T-helper 1 cell treated with Interleukin-12 subunit alpha and Interleukin-12 subunit beta and Interleukin-4 antibody, amounts not matched to agents 30 ng/mL and 1 ng/mL, for 36 hours (primary cell): ENCODE measurements around the gene ASPHD1. TPM values are rescaled to one million over a fixed set of nuclear protein-coding genes. Genes with fewer than 3 reads are reported as not detected.
"Not testable (repeated sequence)": the region's sequence is repeated elsewhere in the genome, so short reads cannot be mapped to it uniquely, and the experiment has no call there.

Experiments
- intact Hi-C: fragments of 100-400 bp; cut with micrococcal nuclease; formaldehyde crosslinking; loops from one replicate; pipeline ENCODE4 v1.15.1; 2024
- total RNA-seq: library from RNA; stranded (reverse); gene quantifications from 2 replicates; pipeline ENCODE4 v1.2.3, GENCODE V29; 2022

The ASPHD1 gene
- total RNA-seq, 1 donor from 2014 or later = 0.17 TPM

DNA sequence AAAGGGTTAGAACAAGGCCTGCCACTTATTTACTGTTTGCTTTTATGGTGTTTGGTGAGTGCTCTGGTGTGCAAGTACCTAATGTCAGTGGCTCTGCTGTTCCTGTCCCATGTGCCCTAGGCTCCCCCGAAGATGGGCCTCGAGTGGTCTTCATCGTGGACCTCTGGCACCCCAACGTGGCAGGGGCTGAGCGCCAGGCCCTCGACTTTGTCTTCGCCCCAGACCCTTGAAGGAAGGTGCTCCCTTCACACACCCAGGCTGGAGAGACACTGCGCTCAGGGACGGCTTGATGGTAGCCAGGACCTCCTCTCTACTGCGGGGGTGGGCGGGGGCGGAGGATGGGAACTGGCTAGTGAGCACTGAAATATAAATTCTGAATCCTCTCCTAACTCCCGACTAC, 5.4 kb downstream of the ASPHD1 start:
- intact Hi-C loops = no loop called here

DNA sequence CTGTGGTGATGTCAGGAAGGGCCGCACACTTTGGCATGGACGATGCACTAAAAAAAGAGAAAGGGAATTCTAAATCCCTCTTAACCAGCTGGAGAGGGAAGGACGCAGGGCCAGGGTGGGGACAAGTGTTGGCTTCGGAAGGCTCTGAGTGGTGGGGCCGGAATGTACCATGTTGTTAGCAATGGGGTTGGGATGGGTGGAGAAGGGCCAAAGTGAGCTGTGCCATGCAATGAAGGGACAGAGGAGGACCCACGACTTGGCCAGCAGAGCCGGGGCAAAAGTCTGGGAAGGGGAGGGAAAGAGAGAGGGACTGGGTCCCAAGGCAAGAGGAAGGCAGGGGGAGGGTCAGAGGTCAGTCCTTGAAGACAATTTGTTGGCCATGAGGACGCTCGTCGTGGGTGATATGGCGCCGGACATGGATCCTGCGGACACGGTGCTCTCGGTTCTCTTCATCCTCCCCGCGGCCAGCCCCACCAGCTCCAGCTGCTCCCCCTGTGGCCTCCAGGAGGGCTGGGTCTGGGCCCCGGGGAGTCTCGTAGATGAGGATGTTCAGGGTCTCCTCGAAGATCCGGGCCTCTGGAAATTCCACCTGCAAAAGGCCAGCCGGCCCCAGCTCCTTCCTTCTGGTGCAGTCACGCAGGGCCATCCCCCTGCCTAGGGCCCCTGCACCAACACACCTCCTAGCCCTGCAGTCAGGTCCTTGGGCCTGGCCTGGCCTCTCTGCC, 6.4 kb downstream of the ASPHD1 start:
- intact Hi-C loops = no loop called here

DNA sequence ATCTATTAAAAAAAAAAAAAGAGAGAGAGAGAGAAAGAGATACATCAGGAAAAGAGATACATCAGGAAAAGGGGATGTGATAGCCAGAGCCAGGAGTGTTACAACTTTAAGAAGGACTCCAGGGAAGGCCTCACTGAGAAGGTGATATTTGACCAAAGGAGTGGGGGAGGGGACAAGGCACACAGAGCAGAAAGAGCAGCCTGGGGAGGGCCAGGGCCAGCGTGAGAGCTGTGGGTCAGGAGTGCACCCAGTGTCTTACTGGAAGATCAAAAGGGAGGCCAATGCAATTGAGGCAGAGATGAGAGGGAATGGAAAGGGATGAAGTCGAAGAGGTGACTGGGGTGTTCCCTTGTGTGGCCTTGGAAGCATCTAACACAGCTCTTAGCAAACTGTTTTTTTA, 7.7 kb downstream of the ASPHD1 start:
- intact Hi-C loops = no loop called here

DNA sequence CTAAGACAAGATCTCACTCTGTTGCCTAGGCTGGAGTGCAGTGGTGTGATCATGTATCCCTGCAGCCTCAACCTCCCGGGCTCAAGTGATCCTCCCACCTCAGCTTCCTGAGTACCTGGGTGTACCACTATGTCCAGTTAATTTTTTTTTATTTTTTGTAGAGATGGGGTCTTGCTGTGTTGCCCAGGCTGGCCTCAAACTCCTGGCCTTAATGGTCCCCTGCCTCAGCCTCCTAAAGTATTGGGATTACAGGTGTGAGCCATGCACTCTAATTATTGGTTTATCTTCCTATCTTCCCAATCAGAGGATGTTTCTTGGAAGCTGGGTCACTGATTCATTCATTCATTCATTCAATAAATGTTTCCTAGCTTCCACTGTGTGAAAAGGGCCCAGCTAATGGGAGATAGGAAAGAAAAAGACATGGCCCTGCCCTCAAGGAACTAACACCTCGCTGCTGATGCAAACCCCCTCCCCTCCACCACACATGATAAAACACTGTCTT, 8.5 kb downstream of the ASPHD1 start:
- intact Hi-C loops = no loop called here

DNA sequence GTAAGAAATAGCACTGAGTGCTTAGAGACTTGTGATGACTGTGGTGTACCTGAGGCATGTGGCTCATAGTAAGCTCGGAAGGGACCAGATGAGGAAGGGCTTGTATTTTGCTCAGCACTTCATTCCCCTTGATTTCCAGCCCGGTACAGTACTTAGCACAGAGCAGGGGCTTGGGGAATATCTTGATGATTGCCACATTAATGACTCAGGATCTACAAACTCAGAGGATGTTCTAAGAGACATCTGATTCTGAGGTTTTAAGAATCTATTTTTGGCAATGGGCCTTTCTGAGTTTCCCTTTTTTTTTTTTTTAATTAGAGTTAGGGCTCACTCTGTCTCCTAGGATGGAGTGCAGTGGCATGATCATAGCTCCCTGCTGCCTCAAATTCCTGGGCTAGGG, 9.1 kb downstream of the ASPHD1 start:
- intact Hi-C loops = no loop called here

DNA sequence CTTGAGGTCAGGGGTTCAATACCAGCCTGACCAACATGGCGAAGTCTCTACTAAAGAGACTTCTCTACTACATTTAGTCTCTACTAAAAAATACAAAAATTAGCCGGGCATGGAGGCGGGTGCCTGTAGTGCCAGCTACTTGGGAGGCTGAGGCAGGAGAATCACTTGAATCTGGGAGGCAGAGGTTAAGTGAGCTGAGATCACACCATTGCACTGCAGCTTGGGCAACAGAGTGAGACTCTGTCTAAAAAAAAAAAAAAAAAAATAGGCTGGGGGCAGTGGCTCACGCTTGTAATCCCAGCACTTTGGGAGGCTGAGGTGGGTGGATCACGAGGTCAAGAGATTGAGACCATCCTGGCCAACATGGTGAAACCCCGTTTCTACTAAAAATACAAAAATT, 9.6 kb downstream of the ASPHD1 start:
- intact Hi-C loops = not testable (repeated sequence)

DNA sequence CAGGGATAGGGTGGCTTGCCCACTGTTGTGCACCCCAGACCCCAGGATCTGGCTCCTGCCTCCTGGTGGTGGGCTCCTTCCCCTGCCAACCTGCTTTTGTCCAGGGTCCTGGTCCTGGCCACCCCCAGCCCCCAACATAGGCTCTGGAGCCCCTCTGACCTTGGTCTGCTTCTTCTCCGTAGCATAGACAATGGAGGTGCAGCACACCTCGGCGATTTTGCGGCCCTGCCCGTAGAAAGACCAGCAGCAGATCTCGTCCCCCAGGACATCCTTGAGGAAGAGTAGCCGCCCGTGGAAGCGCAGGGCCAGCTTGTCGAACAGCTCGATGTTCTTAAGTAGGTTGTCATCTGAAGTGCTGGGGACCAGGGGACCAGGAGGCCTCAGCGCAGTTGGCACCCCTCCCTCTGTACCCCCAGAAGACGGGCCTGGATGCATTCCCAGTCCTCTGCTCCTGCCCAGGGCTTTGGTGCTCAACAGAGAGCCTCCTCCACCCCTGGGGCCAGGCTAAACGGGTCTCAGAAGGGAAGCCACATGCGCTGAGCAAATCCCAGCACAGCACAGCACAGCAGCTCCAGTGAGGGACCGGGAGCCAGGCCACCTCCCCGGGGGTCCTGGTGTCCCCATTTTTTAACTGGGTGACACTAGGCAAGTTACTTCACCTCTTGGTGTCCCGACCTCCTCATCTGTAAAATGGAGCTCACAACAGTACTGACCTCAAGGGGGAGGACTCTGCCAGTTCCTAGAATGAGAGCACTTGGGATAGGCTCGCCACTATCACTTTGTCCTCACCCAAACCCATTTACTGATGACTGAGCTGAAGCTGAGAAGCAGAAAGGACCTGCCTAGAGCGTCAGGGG, 10.8 kb downstream of the ASPHD1 start:
- intact Hi-C loops = no loop called here

DNA sequence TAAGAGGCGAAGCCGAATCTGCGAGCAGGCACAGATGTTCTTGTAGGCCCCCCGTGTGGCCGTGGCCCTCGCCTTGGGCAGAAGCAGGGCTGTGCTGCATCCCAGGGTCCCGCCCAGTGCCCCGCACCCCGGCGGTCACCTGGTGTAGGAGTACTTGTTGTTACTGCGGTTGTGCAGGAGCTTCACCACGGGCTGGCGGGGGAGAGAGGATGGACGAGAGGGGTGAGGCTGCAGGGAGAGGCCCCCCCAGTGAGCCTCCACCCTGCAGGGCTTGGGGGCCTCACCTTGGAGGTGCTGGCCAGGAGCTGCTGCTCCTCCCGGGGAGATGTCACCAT, 11.4 kb downstream of the ASPHD1 start:
- intact Hi-C loops = no loop called here

DNA sequence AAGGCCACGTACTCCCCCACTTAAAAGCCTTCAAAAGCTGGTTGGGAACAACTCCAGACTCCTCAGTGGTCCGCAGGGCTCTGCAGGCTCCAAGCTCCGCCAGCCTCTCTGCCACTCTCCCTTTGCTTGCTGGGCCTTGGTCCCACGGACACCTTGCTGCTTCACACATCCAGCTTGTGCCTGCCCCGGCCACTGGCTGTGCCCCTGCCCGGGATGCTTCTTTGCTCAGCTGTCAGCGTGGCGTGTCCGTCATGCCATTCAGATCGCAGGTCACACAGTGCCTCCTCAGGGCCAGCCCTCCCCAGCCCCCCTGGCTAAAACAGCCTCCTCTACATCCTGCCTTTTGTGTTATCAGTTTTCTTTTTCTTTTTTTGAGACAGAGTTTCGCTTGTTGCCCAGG, 11.8 kb downstream of the ASPHD1 start:
- intact Hi-C loops = no loop called here

DNA sequence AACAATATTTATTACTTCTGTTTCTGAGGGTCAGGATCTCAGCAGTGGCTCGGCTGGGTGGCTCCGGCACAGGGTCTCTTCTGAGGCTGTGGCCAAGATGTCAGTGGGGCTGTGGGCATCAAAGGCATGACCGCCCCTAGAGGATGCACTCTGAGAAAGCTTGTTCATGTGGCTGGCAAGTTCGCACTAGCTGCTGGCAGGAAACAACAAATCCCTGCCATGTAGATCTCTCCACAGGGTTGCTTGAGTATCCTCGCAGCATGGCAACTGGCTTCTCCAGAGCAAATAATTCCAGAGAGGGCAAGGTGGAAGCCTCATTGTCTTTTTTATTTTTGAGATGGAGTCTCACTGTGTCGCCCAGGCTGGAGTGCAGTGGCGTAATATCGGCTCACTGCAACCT, 13.2 kb downstream of the ASPHD1 start:
- intact Hi-C loops = no loop called here

DNA sequence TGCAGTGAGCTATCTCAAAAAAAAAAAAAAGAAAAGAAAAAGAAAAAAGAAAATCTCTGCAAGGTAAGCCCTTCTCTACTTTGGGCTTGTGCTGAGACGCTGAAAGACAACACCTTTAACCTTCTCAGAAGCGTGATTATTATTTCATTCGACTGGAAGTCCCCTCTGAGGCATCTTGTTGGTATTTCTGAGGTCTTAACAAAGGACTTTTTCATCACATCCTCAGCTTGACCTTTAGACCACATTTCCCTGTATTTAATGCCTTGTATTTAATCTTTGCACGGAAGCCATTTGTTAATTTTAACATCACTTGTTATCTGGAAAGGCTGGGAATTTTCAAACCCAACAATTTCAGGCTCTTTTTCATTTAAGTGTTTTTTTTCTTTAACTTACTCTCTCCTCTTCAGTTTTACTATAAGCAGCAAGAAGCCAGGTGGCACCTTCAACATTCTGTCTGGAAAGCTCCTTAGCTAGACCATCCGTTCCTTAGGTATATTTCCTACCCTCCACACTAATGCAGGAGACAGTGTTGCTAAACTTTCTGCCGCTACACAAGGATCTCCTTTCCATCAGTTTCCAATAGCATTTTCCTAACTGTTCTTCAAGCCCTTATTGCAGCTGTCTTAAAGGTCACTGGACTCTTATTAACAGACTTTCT, 15.4 kb downstream of the ASPHD1 start:
- intact Hi-C loops = no loop called here

DNA sequence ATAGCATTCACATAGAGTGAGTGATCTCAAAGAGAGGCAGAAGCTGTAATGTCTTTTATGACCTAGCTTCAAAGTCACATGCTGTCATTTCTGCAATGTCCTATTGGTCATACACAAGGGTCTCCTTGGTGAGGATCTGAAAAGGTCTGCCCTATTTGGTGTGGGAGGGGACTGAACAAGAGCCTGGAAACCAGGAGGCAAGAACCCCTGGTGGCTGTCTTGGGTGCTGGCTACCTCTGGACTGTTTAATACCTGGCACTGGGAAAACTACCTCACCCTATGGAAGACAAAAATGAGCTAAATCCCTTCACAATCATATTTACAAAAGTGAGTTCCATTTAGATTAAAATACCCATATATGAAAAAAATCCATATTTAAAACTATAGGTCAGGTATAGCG, 16.7 kb downstream of the ASPHD1 start:
- intact Hi-C loops = no loop called here

DNA sequence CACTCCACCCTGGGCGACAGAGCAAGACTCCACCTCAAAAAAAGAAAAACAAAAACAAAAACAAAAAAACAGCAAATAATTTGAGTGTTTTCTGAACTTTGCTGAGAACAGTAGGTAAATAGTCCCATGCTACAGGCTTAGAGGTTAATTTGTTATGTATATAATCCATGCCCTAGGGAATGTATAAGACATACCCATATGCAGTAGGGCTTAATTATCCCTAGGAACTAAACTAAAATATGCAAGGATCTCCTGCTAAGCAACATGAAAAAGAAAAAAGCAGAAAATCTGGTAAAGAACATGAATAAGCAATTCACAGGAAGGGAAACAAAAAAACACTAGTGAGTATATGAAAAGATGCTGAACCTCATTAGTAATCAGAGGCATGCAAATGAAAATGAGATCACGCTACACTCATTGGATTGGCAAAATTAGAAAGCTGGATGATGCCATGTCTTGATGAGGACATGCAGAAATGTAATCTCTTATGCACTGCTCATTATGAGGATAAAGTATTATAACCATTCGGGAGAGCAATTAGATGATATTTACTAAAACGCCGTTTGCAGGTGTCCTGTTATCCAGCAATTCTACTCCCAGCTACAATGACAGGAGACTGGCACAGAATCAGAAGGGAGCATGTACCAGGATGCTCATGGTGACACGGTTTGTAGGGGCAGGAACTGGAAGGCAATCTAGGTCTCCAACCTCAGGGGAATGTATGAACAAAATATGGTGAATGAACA, 20.2 kb downstream of the ASPHD1 start:
- intact Hi-C loops = loop anchor here (10.0 kb wide), 1 partner anchor 96 kb away; the partner anchor contains the start of gene MVP

DNA sequence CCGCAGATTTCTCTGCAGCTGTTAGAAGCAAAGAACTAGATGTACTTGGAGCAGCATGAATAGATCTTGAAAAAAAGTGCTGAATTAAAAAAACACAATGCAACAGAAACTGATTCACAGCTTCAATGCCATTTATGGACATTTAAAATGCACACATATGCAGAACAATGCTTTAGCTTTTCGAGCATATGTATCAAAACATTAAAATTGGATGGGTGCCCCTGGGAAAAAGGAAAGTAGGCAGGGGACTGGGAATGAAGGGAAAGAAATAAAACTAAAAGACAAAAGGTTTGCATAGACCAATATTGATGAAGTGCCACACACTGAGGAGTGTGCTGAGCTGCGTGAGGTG, 20.7 kb downstream of the ASPHD1 start:
- intact Hi-C loops = loop anchor here (10.0 kb wide), 1 partner anchor 96 kb away; the partner anchor contains the start of gene MVP

DNA sequence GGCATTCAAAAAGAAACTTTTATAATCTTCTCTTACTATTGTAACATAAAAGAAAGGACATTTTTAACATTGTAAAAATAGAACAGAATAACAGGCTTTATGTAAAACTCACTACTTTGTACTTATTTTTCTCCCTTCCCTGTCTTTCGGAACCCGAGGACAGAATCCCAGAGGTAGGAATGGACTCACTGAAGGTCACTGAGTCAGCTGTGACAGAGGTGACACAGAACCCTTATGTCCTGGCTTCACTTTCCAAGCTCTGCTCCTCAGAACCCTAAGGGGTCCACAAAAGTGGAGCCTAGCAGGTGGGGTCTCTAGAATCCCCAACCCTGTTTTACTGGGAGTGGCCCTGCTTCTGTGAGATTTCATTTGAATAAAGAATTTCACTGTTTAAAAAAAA, 22.0 kb downstream of the ASPHD1 start:
- intact Hi-C loops = loop anchor here (10.0 kb wide), 1 partner anchor 98 kb away; the partner anchor contains the start of gene MVP

DNA sequence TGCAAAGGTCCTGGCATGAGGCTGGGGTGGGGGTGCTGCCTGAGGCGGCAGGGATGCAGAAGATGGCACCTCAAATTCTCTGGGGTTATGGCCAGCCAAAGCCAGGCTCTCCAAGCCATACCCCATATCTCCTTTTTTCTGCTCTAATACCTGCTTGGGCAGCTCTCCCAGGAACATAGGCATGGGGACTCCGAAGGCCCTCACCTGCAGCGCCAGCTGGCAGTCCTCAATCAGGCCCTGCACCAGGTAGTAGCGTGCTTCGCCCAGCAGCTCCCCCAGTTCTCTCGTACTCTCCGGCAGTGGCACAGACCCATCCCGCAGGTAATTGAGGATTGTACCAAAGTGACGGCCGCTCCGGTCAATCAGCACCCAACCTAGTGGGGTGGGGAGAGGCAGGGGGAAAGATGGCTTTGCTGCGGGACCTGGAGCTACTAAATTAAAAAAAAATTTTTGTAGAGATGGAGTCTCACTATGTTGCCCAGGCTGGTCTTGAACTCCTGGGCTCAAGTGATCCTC, 22.8 kb downstream of the ASPHD1 start:
- intact Hi-C loops = loop anchor here (10.0 kb wide), 1 partner anchor 98 kb away; the partner anchor contains the start of gene MVP

DNA sequence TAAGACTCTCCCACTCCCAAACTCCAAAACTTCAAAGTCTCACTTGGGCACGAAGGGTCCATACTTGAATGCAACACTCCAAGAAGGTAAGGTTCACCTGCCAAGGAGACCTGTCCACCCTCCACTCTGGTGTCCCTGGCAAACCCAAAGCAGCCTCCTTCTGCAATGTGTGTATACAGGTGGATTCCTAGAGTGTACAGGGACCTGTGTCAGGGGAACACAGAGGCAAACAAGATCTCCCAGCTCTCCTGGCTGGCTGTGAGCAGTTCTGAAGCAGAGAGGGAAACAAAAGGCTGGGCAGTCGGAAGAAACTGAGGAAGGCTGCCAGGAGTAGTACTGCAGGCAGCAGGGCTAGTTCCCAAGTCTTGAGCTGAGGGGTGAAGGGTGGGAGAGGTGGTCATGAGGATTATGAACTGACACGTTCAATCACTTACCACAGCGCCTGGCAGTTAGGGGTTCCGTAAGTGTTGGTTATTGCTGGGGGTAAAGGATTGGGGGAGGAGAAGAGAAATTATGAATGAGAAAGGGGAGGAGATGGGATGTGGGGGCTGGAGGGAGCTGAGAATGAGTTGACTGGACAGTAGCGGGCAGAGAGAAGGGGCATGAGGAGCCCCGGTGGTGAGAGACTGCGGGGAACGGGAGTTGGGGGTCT, 24.9 kb downstream of the ASPHD1 start:
- intact Hi-C loops = loop anchor here (5.0 to 10.0 kb wide), 2 partner anchors 100 to 732 kb away; partner anchors contain the start of genes FBRS and MVP

DNA sequence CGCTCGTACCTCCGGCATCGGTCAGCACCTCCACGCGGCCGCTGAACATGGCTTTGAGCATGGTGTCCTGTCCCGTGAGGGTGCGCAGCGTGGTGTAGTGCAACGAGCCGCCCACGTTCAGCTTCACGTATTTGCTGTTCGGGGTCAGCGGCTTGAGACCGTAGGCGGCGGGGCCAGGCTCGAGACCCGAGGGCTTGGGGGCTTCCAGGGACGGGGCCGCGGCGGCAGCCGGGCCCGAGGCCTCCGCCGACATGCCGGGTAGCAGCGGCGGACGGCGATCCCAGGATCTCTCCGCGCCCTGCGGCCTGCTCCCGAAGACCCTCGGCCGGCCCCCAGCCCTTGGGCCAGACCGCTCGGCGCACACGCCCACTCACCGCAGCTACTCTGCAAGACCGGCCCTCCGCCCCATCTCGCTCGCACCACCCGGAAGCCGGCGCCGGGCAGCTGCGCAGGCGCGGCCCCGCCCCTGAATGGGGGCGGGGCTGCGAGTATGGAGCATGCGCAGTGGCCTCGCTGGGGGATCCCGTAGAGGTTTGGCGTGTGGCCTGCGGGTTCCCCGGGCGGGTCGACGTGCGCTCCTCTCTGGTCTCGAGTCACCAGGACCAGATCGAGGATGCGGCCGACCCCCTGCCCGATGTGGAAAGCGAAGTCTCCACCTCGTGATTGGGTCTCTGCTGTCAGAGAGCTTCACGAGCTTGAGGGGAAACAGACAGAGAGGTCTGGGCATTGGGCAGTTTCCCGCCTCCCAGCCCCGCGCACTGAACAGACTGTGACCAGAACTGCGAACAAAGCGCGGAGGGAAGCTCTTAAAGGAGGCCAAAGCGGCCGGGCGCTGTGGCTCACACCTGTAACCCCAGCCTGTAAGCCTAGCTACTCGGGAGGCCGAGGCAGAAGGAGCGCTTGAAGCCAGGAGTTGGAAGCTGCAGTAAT, 25.8 kb downstream of the ASPHD1 start, which contains the start of gene KCTD13:
Gene KCTD13, minus strand, starts transcription at position 446 of the 930 bp plus-strand sequence. Its CDS starts 193 bp downstream, at position 253.
- intact Hi-C loops = loop anchor here (1.0 to 10.0 kb wide), 10 partner anchors 26 to 731 kb away; partner anchors contain the start of genes ASPHD1, CDIPT, FBRS and INO80E

DNA sequence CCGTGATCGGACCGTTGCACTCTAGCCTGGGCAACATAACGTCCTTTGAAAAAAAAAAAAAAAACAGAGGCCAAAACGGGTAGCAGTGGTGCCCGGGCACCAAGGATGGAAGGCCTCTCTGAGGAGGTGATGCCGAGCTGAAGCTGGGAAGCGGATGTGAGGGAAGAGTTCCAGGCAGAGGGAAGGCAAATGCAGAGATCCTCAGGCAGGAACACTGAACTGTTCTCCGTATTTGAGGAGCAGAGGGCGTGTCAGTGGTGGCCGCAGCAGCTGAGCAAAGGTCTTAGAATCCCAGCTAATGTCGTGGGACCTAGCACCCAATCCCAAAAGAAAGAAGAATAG, 26.4 kb downstream of the ASPHD1 start:
- intact Hi-C loops = loop anchor here (1.0 to 10.0 kb wide), 10 partner anchors 26 to 731 kb away; partner anchors contain the start of genes ASPHD1, CDIPT, FBRS and INO80E
